ENCODE data around the gene WWOX.

- TF ChIP-seq, protein P1, sequence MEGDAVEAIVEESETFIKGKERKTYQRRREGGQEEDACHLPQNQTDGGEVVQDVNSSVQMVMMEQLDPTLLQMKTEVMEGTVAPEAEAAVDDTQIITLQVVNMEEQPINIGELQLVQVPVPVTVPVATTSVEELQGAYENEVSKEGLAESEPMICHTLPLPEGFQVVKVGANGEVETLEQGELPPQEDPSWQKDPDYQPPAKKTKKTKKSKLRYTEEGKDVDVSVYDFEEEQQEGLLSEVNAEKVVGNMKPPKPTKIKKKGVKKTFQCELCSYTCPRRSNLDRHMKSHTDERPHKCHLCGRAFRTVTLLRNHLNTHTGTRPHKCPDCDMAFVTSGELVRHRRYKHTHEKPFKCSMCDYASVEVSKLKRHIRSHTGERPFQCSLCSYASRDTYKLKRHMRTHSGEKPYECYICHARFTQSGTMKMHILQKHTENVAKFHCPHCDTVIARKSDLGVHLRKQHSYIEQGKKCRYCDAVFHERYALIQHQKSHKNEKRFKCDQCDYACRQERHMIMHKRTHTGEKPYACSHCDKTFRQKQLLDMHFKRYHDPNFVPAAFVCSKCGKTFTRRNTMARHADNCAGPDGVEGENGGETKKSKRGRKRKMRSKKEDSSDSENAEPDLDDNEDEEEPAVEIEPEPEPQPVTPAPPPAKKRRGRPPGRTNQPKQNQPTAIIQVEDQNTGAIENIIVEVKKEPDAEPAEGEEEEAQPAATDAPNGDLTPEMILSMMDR (IDR thresholded peaks at IDR 0.05; ENCODE audit: borderline replicate concordance, extremely low read depth, low read length, poor library complexity, severe bottlenecking) = no peak
- no peak for TF ChIP-seq EZH2 (IDR thresholded peaks at IDR 0.05; ENCODE audit: borderline replicate concordance, low read depth, low read length, severe bottlenecking)
Observed at GRCh38 chr16:78520470-78520869, 421.0 kb downstream of the WWOX start.
